ENCODE measurements around the gene PRKN. TPM values are rescaled to one million over a fixed set of nuclear protein-coding genes. Genes with fewer than 3 reads are reported as not detected.
A peak's percentile ranks its signal among the peaks of the same experiment; 100 is the strongest.

The PRKN gene
- total RNA-seq, 3 donors from 2014 or later: 5.2 to 10.2 (median 8.1) TPM

DNA sequence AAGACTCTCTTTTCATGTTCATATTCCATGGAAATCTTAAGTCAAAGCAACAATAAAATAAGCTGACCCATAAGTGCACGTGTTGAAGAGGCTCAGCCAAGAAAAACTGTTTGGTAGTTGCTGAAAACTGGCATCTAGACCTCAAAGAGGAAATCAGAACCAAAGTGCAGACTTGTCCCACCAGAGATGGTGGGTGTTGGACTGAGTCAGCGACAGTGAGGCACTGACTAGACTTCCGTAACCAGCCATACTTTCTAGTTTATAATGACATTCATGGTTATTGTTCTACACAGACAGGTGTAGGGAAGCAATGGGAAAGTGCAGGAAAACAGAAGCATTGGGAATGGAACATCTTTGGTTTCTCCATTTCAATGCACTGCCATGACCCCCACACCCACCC is 1278.0 kb downstream of the PRKN start:
- TF ChIP-seq CTCF (IDR thresholded peaks at IDR 0.05): no peak

GRCh38 chr6:161446949-161447348 is 1280.6 kb downstream of the PRKN start:
- intact Hi-C loops (cut with DNase I, micrococcal nuclease): no loop called here
- no peaks in the 10 kb centered on the region for H3K9me3 ChIP-seq
- no peak overlapping the region for H3K4me3 ChIP-seq
- H3K36me3 ChIP-seq (ENCODE audit: low read depth): no peaks in the 10 kb centered on the region
- DNase-seq: no peak
- ATAC-seq: no peak
- no peak for TF ChIP-seq CTCF (IDR thresholded peaks at IDR 0.05)
- no peaks in the 10 kb centered on the region for H3K4me1 ChIP-seq (ENCODE audit: low read depth)

More for the DNA sequence above, 1278.0 kb downstream of the PRKN start:
- Histone ChIP-seq H3K4me3 (no peak overlapping the region), H3K4me1 (ENCODE audit: low read depth) (no peaks in the 10 kb centered on the region), H3K36me3 (ENCODE audit: low read depth) (no peaks in the 10 kb centered on the region), H3K9me3 (no peaks in the 10 kb centered on the region)
- intact Hi-C loops (cut with DNase I, micrococcal nuclease): no loop called here
- no peak for DNase-seq
- ATAC-seq: no peak

- no peaks in the 10 kb centered on the region for H3K4me1 ChIP-seq (ENCODE audit: low read depth)
- no peak for ATAC-seq
- no peaks in the 10 kb centered on the region for H3K36me3 ChIP-seq (ENCODE audit: low read depth)
- DNase-seq: no peak
- intact Hi-C loops (cut with DNase I, micrococcal nuclease): no loop called here
- no peaks in the 10 kb centered on the region for H3K9me3 ChIP-seq
- no peak overlapping the region for H3K4me3 ChIP-seq
- no peak for TF ChIP-seq CTCF (IDR thresholded peaks at IDR 0.05)
Observed at GRCh38 chr6:161446296-161446925, 1281.2 kb downstream of the PRKN start.

- no peak for ATAC-seq
Observed at GRCh38 chr6:161445021-161445799, 1282.4 kb downstream of the PRKN start.

GRCh38 chr6:161444464-161444863 is 1283.1 kb downstream of the PRKN start:
- H3K4me1 ChIP-seq (ENCODE audit: low read depth): no peaks in the 10 kb centered on the region
- no peaks in the 10 kb centered on the region for H3K9me3 ChIP-seq
- no peaks in the 10 kb centered on the region for H3K36me3 ChIP-seq (ENCODE audit: low read depth)
- peak in 1 of 3 donors; percentile 9 for DNase-seq
- H3K4me3 ChIP-seq: no peak overlapping the region
- TF ChIP-seq CTCF (IDR thresholded peaks at IDR 0.05): no peak
- intact Hi-C loops (cut with DNase I, micrococcal nuclease): no loop called here
- ATAC-seq: no peak

More at GRCh38 chr6:161445021-161445799, 1282.4 kb downstream of the PRKN start:
- TF ChIP-seq CTCF (IDR thresholded peaks at IDR 0.05): no peak
- DNase-seq: no peak
- Histone ChIP-seq H3K4me1 (ENCODE audit: low read depth) (no peaks in the 10 kb centered on the region), H3K36me3 (ENCODE audit: low read depth) (no peaks in the 10 kb centered on the region), H3K4me3 (no peak overlapping the region), H3K9me3 (no peaks in the 10 kb centered on the region)
- intact Hi-C loops (cut with DNase I, micrococcal nuclease): no loop called here
